Activated CD4-positive, alpha-beta T cell treated with anti-CD3 and anti-CD28 coated beads for 4 hours (primary cell): Measurements from ENCODE around the gene SPHK2.
"Not testable (repeated sequence)": the region's sequence is repeated elsewhere in the genome, so short reads cannot be mapped to it uniquely, and the experiment has no call there.

Experiments used
- DNase-seq, 2 donors: peaks; one replicate each; pipeline ENCODE4 v3.0.0-alpha.2; 2020

Gene SPHK2

GRCh38 chr19:48661711-48662090 lies 42.4 kb downstream of the SPHK2 start:
- DNase-seq = no peak

- DNase-seq = no peak
Observed at GRCh38 chr19:48663667-48664066, 44.4 kb downstream of the SPHK2 start.

- no peak for DNase-seq
Observed at GRCh38 chr19:48664476-48664875, 45.2 kb downstream of the SPHK2 start.

GRCh38 chr19:48665786-48666185 lies 46.5 kb downstream of the SPHK2 start:
- DNase-seq = no peak

- no peak for DNase-seq
Observed at GRCh38 chr19:48668332-48668731, 49.0 kb downstream of the SPHK2 start.

GRCh38 chr19:48668761-48669160 lies 49.5 kb downstream of the SPHK2 start:
- no peak for DNase-seq

GRCh38 chr19:48669903-48670668 lies 50.8 kb downstream of the SPHK2 start:
- no peak for DNase-seq

- DNase-seq = no peak
Observed at GRCh38 chr19:48670699-48671445, 51.6 kb downstream of the SPHK2 start.

GRCh38 chr19:48671446-48671995 lies 52.2 kb downstream of the SPHK2 start:
- no peak for DNase-seq

GRCh38 chr19:48672994-48673393 lies 53.7 kb downstream of the SPHK2 start, which contains the start of gene NTN5:
TSS of gene NTN5 (minus strand) at chr19:48673017. CDS start at chr19:48670986, 2,031 bp downstream.
- DNase-seq = no peak

- no peak for DNase-seq
Observed at GRCh38 chr19:48673436-48674100, 54.3 kb downstream of the SPHK2 start.

- no peak for DNase-seq
Observed at GRCh38 chr19:48674216-48674809, 55.0 kb downstream of the SPHK2 start.

- peak; percentile 67 to 79 for DNase-seq
Observed at GRCh38 chr19:48674921-48675824, 55.9 kb downstream of the SPHK2 start.

GRCh38 chr19:48676487-48676886 lies 57.2 kb downstream of the SPHK2 start:
- DNase-seq = no peak

GRCh38 chr19:48676887-48677286 lies 57.6 kb downstream of the SPHK2 start:
- DNase-seq = no peak

- no peak for DNase-seq
Observed at GRCh38 chr19:48678201-48678600, 58.9 kb downstream of the SPHK2 start.

- DNase-seq = not testable (repeated sequence)
Observed at GRCh38 chr19:48680006-48680405, 60.7 kb downstream of the SPHK2 start.
